ENCODE measurements around the gene JHY.
A peak's percentile ranks its signal among the peaks of the same experiment; 100 is the strongest.

JHY gene

GRCh38 chr11:122863704-122864326 is 18.7 kb upstream of the JHY start:
- H3K9ac ChIP-seq (ENCODE audit: low read depth, low read length): no peak overlapping the region
- no peaks in the 10 kb centered on the region for H3K36me3 ChIP-seq (ENCODE audit: insufficient read depth, low read length)
- no peak overlapping the region for H2AFZ ChIP-seq (ENCODE audit: low read depth, low read length)
- no peaks in the 10 kb centered on the region for H4K20me1 ChIP-seq (ENCODE audit: insufficient read depth, low read length)
- no peak overlapping the region for H3K4me3 ChIP-seq (ENCODE audit: low read depth in 1 of 2, low read length in 2 of 2)
- H3K27ac ChIP-seq (ENCODE audit: low read length): no peak overlapping the region
- no peaks in the 10 kb centered on the region for H3K79me2 ChIP-seq (ENCODE audit: insufficient read depth, low read length)
- no peak overlapping the region for H3K4me2 ChIP-seq (ENCODE audit: insufficient read depth, low read length)
- H3K4me1 ChIP-seq (ENCODE audit: insufficient read depth, low read length): no peaks in the 10 kb centered on the region
- peaks cover 18% of the 10 kb centered on the region for H3K27me3 ChIP-seq (ENCODE audit: insufficient read depth, low read length, poor library complexity)
- no peaks in the 10 kb centered on the region for H3K9me3 ChIP-seq (ENCODE audit: insufficient read depth, low read length, severe bottlenecking)
- ATAC-seq (ENCODE audit: insufficient read depth, low read depth) (no peak), DNase-seq (peak; percentile 39)
- TF ChIP-seq CTCF (IDR thresholded peaks at IDR 0.05; ENCODE audit: borderline replicate concordance, extremely low read depth, low read length, poor library complexity, severe bottlenecking) (peak; percentile 85), EZH2 (IDR thresholded peaks at IDR 0.05; ENCODE audit: borderline replicate concordance, low read depth, low read length, severe bottlenecking) (no peak)

- Histone ChIP-seq H3K4me2 (ENCODE audit: insufficient read depth, low read length) (no peak overlapping the region), H3K9ac (ENCODE audit: low read depth, low read length) (no peak overlapping the region), H3K27me3 (ENCODE audit: insufficient read depth, low read length, poor library complexity) (peaks cover 23% of the 10 kb centered on the region), H3K79me2 (ENCODE audit: insufficient read depth, low read length) (no peaks in the 10 kb centered on the region), H2AFZ (ENCODE audit: low read depth, low read length) (no peak overlapping the region), H3K27ac (ENCODE audit: low read length) (no peak overlapping the region), H3K4me3 (ENCODE audit: low read depth in 1 of 2, low read length in 2 of 2) (no peak overlapping the region), H4K20me1 (ENCODE audit: insufficient read depth, low read length) (no peaks in the 10 kb centered on the region), H3K4me1 (ENCODE audit: insufficient read depth, low read length) (no peaks in the 10 kb centered on the region), H3K9me3 (ENCODE audit: insufficient read depth, low read length, severe bottlenecking) (no peaks in the 10 kb centered on the region), H3K36me3 (ENCODE audit: insufficient read depth, low read length) (no peaks in the 10 kb centered on the region)
- no peak for DNase-seq
- no peak for TF ChIP-seq EZH2 (IDR thresholded peaks at IDR 0.05; ENCODE audit: borderline replicate concordance, low read depth, low read length, severe bottlenecking)
- no peak for TF ChIP-seq CTCF (IDR thresholded peaks at IDR 0.05; ENCODE audit: borderline replicate concordance, extremely low read depth, low read length, poor library complexity, severe bottlenecking)
- no peak for ATAC-seq (ENCODE audit: insufficient read depth, low read depth)
Observed at GRCh38 chr11:122864386-122865115, 18.0 kb upstream of the JHY start.

GRCh38 chr11:122869622-122870021 is 12.9 kb upstream of the JHY start:
- TF ChIP-seq EZH2 (IDR thresholded peaks at IDR 0.05; ENCODE audit: borderline replicate concordance, low read depth, low read length, severe bottlenecking) (no peak), CTCF (IDR thresholded peaks at IDR 0.05; ENCODE audit: borderline replicate concordance, extremely low read depth, low read length, poor library complexity, severe bottlenecking) (no peak)
- DNase-seq: no peak
- Histone ChIP-seq H4K20me1 (ENCODE audit: insufficient read depth, low read length) (no peaks in the 10 kb centered on the region), H3K9me3 (ENCODE audit: insufficient read depth, low read length, severe bottlenecking) (no peaks in the 10 kb centered on the region), H3K4me3 (ENCODE audit: low read depth in 1 of 2, low read length in 2 of 2) (no peak overlapping the region), H3K4me2 (ENCODE audit: insufficient read depth, low read length) (no peak overlapping the region), H2AFZ (ENCODE audit: low read depth, low read length) (no peak overlapping the region), H3K4me1 (ENCODE audit: insufficient read depth, low read length) (no peaks in the 10 kb centered on the region), H3K27ac (ENCODE audit: low read length) (no peak overlapping the region), H3K36me3 (ENCODE audit: insufficient read depth, low read length) (no peaks in the 10 kb centered on the region), H3K79me2 (ENCODE audit: insufficient read depth, low read length) (no peaks in the 10 kb centered on the region), H3K27me3 (ENCODE audit: insufficient read depth, low read length, poor library complexity) (peaks cover 16% of the 10 kb centered on the region), H3K9ac (ENCODE audit: low read depth, low read length) (no peak overlapping the region)
- no peak for ATAC-seq (ENCODE audit: insufficient read depth, low read depth)

All from DND-41 (cell line).